SK-N-SH (cell line): ENCODE measurements around the gene MEIS1.

Experiments used
- CTCF ChIP-seq: fragments of 200-600 bp; sonication (generic); IDR thresholded peaks from 2 replicates; pipeline ENCODE4 v1.6.1; 2017; ENCODE audit warnings: antibody characterized with exemption, mild to moderate bottlenecking, moderate library complexity
- EP300 ChIP-seq, 2 experiments: IDR thresholded peaks; 2 replicates each; pipeline versions ENCODE4 v1.4.0 to v1.6.1; 2012; ENCODE audit warnings: borderline replicate concordance in 1 of 2, low read depth in 1 of 2, low read length in 1 of 2
- FOXM1 ChIP-seq: IDR thresholded peaks from 2 replicates; pipeline ENCODE4 v1.4.0; 2012; ENCODE audit warnings: low read depth, mild to moderate bottlenecking
- PBX3 ChIP-seq: IDR thresholded peaks from 2 replicates; pipeline ENCODE4; 2012
- YY1 ChIP-seq: IDR thresholded peaks from 2 replicates; pipeline ENCODE4 v1.4.0; 2012; ENCODE audit warnings: low read depth, mild to moderate bottlenecking

- no peak for TF ChIP-seq YY1
- TF ChIP-seq CTCF: no peak
- TF ChIP-seq FOXM1: no peak
- no peak for TF ChIP-seq PBX3
- no peak for TF ChIP-seq EP300 (IDR thresholded peaks at IDR 0.05; ENCODE audit: borderline replicate concordance in 1 of 2, low read depth in 1 of 2, low read length in 1 of 2)
Observed at GRCh38 chr2:66523990-66524389, 89.1 kb downstream of the MEIS1 start.
